Loucy (cell line): Measurements from ENCODE around the gene KIFAP3.
"Not testable (repeated sequence)": the region's sequence is repeated elsewhere in the genome, so short reads cannot be mapped to it uniquely, and the experiment has no call there.

Experiments
- H2AFZ ChIP-seq: fragments of 200-600 bp; sonication (generic); 2 replicates; pipeline ENCODE4 v1.6.0; 2016; ENCODE audit warnings: antibody characterized with exemption, mild to moderate bottlenecking, low read length, moderate library complexity
- H3F3A ChIP-seq: fragments of 200-600 bp; 2 replicates; pipeline ENCODE4 v1.6.0; 2016; ENCODE audit warnings: antibody characterized with exemption, low read depth, mild to moderate bottlenecking
- H3K27me3 ChIP-seq: fragments of 200-600 bp; sonication (generic); 2 replicates; pipeline ENCODE4 v1.6.1; 2014; ENCODE audit warnings: low read length, mild to moderate bottlenecking; ENCODE audit not compliant: insufficient read depth, poor library complexity, severe bottlenecking
- H3K36me3 ChIP-seq: fragments of 200-600 bp; sonication (generic); 2 replicates; pipeline ENCODE4 v1.6.1; 2016; ENCODE audit warnings: low read length; ENCODE audit not compliant: insufficient read depth
- H3K4me1 ChIP-seq: fragments of 200-600 bp; sonication (generic); 2 replicates; pipeline ENCODE4 v1.5.1; 2014; ENCODE audit warnings: low read length, mild to moderate bottlenecking; ENCODE audit not compliant: insufficient read depth, poor library complexity, severe bottlenecking
- H3K4me2 ChIP-seq: fragments of 200-600 bp; sonication (generic); 2 replicates; pipeline ENCODE4 v1.6.0; 2014; ENCODE audit warnings: antibody characterized with exemption, low read length, low read depth, mild to moderate bottlenecking; ENCODE audit not compliant: poor library complexity, severe bottlenecking
- H3K4me3 ChIP-seq: fragments of 200-600 bp; sonication (generic); 2 replicates; pipeline ENCODE4 v1.5.1; 2014; ENCODE audit warnings: low read length, mild to moderate bottlenecking, mixed read lengths; ENCODE audit not compliant: poor library complexity, severe bottlenecking
- H3K79me2 ChIP-seq: fragments of 200-600 bp; sonication (generic); 2 replicates; pipeline ENCODE4 v1.6.1; 2014; ENCODE audit warnings: low read length; ENCODE audit not compliant: insufficient read depth
- H3K9ac ChIP-seq: fragments of 200-600 bp; sonication (generic); 2 replicates; pipeline ENCODE4 v1.6.0; 2014; ENCODE audit warnings: mild to moderate bottlenecking, low read depth, low read length, moderate library complexity; ENCODE audit not compliant: poor library complexity, severe bottlenecking
- H3K9me2 ChIP-seq: fragments of 200-600 bp; sonication (generic); replicated peaks from 2 replicates; pipeline ENCODE4 v1.6.1; 2016; ENCODE audit warnings: low read depth, low read length, mixed read lengths
- H3K9me3 ChIP-seq: fragments of 200-600 bp; sonication (generic); 2 replicates; pipeline ENCODE4 v1.6.1; 2014; ENCODE audit warnings: mild to moderate bottlenecking, antibody characterized with exemption, low read length, low read depth; ENCODE audit not compliant: insufficient read depth
- H4K20me1 ChIP-seq: fragments of 200-600 bp; sonication (generic); 2 replicates; pipeline ENCODE4 v1.6.0; 2014; ENCODE audit warnings: antibody characterized with exemption, low read length, mild to moderate bottlenecking; ENCODE audit not compliant: insufficient read depth, poor library complexity, severe bottlenecking
- EZH2phosphoT487 ChIP-seq: fragments of 200-600 bp; IDR thresholded peaks from 2 replicates; pipeline ENCODE4 v1.6.1; 2018; ENCODE audit warnings: antibody characterized with exemption, mild to moderate bottlenecking, moderate library complexity, borderline replicate concordance
- TF ChIP-seq, protein P1 (sequence below): fragments of 200-600 bp; sonication (generic); conservative IDR thresholded peaks from 2 replicates; pipeline ENCODE4 v1.5.1; 2014; ENCODE audit warnings: mild to moderate bottlenecking, antibody characterized with exemption, low read length

The KIFAP3 gene

DNA sequence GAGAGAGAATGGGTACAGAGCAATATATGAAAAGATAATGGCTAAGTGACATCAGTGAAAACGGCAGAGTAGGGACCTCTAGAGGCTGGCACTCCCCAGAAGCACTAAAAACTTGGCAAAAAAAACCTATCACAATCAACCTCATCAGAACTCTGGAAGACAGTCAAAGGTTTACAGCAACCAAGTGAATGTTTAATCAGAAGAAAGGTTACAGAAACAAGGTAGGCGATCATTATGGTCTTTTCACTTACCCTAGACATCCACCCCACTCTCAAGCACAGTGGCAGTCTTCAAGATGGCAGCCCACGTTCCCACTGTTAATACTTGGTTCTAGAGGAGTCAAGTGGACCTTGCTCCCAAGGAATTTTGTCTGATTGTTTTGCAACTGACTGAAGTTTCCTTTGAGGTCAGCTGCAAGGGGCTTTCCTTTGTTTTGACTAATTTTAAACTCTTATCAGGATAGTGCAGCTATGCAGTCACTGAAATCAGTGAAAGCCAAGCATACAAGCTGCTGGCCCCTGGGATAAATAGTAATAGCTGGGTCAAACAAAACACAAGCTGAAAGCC is 7.2 kb downstream of the KIFAP3 start:
- H2AFZ ChIP-seq, result peak overlapping the region; percentile 71
- no peaks in the 10 kb centered on the region for H3F3A ChIP-seq
- no peaks in the 10 kb centered on the region for H3K36me3 ChIP-seq
- H3K4me1 ChIP-seq, result peaks cover 52% of the 10 kb centered on the region
- no peaks in the 10 kb centered on the region for H3K9me2 ChIP-seq
- no peaks in the 10 kb centered on the region for H4K20me1 ChIP-seq
- peak overlapping the region; percentile 74 for H3K4me3 ChIP-seq
- peaks cover 39% of the 10 kb centered on the region for H3K79me2 ChIP-seq
- peak overlapping the region; percentile 73 for H3K9ac ChIP-seq
- peak overlapping the region; percentile 99 for H3K4me2 ChIP-seq
- H3K27me3 ChIP-seq, result no peaks in the 10 kb centered on the region
- H3K9me3 ChIP-seq, result peaks cover 2% of the 10 kb centered on the region
- TF ChIP-seq EZH2phosphoT487, result no peak
- TF ChIP-seq, protein P1, sequence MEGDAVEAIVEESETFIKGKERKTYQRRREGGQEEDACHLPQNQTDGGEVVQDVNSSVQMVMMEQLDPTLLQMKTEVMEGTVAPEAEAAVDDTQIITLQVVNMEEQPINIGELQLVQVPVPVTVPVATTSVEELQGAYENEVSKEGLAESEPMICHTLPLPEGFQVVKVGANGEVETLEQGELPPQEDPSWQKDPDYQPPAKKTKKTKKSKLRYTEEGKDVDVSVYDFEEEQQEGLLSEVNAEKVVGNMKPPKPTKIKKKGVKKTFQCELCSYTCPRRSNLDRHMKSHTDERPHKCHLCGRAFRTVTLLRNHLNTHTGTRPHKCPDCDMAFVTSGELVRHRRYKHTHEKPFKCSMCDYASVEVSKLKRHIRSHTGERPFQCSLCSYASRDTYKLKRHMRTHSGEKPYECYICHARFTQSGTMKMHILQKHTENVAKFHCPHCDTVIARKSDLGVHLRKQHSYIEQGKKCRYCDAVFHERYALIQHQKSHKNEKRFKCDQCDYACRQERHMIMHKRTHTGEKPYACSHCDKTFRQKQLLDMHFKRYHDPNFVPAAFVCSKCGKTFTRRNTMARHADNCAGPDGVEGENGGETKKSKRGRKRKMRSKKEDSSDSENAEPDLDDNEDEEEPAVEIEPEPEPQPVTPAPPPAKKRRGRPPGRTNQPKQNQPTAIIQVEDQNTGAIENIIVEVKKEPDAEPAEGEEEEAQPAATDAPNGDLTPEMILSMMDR, result peak; percentile 63

DNA sequence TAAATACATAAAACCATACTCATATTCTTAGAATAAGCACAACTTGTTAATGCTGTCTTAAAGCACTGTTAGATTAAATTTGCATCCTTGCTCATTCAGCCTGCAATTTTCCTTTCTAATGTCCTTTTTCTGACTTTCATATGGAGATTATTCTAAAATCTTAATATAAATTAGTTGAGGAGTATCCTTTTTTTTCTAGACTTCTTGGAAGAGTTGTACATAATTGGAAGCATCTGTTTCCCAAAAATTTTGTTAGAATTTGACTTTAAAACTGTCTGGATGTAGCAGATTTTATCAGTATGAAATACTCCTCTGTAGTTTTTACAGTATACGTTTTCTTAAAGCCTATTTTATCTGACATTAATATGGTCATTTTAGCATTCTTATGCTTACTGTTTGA is 9.7 kb downstream of the KIFAP3 start:
- peaks cover 33% of the 10 kb centered on the region for H3K79me2 ChIP-seq
- H2AFZ ChIP-seq, result no peak overlapping the region
- H4K20me1 ChIP-seq, result no peaks in the 10 kb centered on the region
- H3K9me2 ChIP-seq, result no peaks in the 10 kb centered on the region
- no peaks in the 10 kb centered on the region for H3F3A ChIP-seq
- no peak overlapping the region for H3K9ac ChIP-seq
- H3K27me3 ChIP-seq, result no peaks in the 10 kb centered on the region
- TF ChIP-seq, protein P1, result no peak
- TF ChIP-seq EZH2phosphoT487, result no peak
- peaks cover 29% of the 10 kb centered on the region for H3K4me1 ChIP-seq
- no peak overlapping the region for H3K4me3 ChIP-seq
- H3K9me3 ChIP-seq, result peaks cover 2% of the 10 kb centered on the region
- no peaks in the 10 kb centered on the region for H3K36me3 ChIP-seq
- no peak overlapping the region for H3K4me2 ChIP-seq

DNA sequence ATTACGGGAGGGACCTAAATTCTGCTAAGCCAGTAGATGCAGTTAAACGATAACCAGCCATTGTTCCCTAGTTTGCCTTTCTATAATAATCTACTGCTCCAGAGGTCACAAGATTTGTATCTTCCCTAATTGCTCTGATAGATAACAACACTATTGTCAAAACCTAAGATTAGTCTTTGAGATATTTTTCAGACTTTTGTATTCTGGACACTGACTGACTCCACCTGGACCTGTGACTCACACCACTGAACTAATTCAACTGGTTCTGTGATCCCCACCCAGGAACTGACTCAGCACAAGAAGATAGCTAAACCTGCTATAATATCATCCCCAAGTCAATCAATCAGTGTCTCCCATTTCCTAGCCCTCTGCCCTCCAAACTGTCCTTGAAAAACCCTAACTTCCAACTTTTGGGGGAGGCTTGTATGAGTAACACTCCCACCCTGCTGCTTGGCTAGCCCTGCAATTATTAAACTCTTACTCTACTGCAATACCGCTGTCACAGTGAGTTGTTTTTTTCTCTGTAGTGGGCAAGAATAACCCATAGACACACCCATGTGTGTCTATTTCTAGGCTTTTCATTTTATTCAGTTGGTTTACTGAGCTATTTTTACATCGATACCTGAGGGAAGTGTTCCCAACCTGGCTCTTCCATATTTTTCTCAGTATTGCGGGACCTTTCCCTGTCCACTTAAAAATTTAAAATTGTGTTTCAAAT is 11.2 kb downstream of the KIFAP3 start:
- H3K4me1 ChIP-seq, result peaks cover 17% of the 10 kb centered on the region
- no peak overlapping the region for H2AFZ ChIP-seq
- H3K9ac ChIP-seq, result no peak overlapping the region
- no peaks in the 10 kb centered on the region for H3K36me3 ChIP-seq
- TF ChIP-seq, protein P1, result no peak
- no peak for TF ChIP-seq EZH2phosphoT487
- H3K4me3 ChIP-seq, result no peak overlapping the region
- no peaks in the 10 kb centered on the region for H3K9me2 ChIP-seq
- no peak overlapping the region for H3K4me2 ChIP-seq
- no peaks in the 10 kb centered on the region for H3K27me3 ChIP-seq
- H3F3A ChIP-seq, result no peaks in the 10 kb centered on the region
- no peaks in the 10 kb centered on the region for H4K20me1 ChIP-seq
- H3K9me3 ChIP-seq, result peaks cover 2% of the 10 kb centered on the region
- peaks cover 19% of the 10 kb centered on the region; the same call in 1 of the 2 replicates for H3K79me2 ChIP-seq

DNA sequence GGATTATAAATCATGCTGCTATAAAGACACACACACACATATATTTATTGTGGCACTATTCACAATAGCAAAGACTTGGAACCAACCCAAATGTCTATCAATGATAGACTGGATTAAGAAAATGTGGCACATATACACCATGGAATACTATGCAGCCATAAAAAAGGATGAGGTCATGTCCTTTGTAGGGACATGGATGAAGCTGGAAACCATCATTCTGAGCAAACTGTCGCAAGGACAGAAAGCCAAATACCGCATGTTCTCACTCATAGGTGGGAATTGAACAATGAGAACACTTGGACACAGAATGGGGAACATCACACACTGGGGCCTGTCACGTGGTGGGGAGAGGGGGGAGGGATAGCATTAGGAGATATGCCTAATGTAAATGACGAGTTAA is 12.8 kb downstream of the KIFAP3 start:
- not testable (repeated sequence) for H3K9me2 ChIP-seq, H3K4me2 ChIP-seq, H4K20me1 ChIP-seq, H3K79me2 ChIP-seq, H3K9ac ChIP-seq, H3K4me1 ChIP-seq, H3K36me3 ChIP-seq, H2AFZ ChIP-seq, H3K27me3 ChIP-seq, H3K9me3 ChIP-seq, H3K4me3 ChIP-seq, H3F3A ChIP-seq

DNA sequence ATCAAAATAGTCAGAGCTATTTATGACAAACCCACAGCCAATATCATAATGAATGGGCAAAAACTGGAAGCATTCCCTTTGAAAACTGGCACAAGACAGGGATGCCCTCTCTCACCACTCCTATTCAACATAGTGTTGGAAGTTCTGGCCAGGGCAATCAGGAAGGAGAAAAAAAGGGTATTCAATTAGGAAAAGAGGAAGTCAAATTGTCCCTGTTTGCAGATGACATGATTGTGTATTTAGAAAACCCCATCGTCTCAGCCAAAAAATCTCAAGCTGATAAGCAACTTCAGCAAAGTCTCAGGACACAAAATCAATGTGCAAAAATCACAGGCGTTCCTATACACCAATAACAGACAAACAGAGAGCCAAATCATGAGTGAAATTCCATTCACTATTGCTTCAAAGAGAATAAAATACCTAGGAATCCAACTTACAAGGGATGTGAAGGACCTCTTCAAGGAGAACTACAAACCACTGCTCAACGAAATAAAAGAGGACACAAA is 14.4 kb downstream of the KIFAP3 start:
- H3K27me3 ChIP-seq, H3K79me2 ChIP-seq, H3K9ac ChIP-seq, H3K9me3 ChIP-seq, H4K20me1 ChIP-seq, H3K4me2 ChIP-seq, H3K4me3 ChIP-seq, H2AFZ ChIP-seq, H3F3A ChIP-seq, H3K9me2 ChIP-seq, H3K36me3 ChIP-seq, H3K4me1 ChIP-seq: not testable (repeated sequence)
